NCI-H1092 (cell line): Measurements from ENCODE around the gene SCYGR1.
"Not testable (repeated sequence)": the region's sequence is repeated elsewhere in the genome, so short reads cannot be mapped to it uniquely, and the experiment has no call there.

Experiments
- DNase-seq: peaks from one replicate; lab custom pipeline; 2025; lab: John Stamatoyannopoulos, UW

The SCYGR1 gene

GRCh38 chr2:227370791-227371312 lies 16.9 kb downstream of the SCYGR1 start:
- DNase-seq = no peak

DNA sequence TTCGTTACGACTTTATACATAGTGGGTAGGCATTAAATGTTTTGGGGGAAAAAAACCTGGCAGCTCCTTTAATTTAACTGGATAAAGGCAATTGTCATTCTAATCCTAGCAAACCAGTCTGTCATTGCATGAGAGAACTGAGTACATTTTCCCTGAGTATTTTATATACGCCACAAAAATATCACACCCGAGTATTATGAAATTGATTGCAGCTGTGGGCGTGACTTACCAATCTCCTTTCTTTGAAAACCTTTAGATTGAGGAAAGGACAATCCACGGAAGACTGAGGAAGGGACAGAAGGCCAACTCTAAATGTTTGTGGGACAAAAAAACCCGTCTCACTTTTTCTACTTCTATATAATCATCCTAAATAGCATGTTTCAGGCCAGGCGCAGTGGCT lies 17.7 kb downstream of the SCYGR1 start:
- no peak for DNase-seq

GRCh38 chr2:227368574-227368973 lies 19.2 kb downstream of the SCYGR1 start:
- no peak for DNase-seq

DNA sequence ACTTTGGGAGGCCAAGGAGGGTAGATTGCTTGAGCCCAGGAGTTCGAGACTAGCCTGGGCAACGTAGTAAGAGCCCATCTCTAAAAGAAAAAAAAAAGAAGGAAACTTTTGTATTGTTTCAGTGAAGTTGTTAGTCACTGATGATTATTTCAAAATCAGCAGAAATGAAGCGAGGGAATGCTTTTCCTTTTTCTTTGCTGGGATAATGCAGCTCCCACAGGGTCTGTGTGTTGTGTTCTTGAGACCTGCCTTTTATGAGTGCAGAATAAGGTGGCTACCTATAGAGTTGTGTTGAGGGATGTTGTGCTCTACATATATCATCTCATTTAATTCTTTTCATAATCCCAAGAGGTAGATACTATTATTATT lies 20.3 kb downstream of the SCYGR1 start:
- no peak for DNase-seq

DNA sequence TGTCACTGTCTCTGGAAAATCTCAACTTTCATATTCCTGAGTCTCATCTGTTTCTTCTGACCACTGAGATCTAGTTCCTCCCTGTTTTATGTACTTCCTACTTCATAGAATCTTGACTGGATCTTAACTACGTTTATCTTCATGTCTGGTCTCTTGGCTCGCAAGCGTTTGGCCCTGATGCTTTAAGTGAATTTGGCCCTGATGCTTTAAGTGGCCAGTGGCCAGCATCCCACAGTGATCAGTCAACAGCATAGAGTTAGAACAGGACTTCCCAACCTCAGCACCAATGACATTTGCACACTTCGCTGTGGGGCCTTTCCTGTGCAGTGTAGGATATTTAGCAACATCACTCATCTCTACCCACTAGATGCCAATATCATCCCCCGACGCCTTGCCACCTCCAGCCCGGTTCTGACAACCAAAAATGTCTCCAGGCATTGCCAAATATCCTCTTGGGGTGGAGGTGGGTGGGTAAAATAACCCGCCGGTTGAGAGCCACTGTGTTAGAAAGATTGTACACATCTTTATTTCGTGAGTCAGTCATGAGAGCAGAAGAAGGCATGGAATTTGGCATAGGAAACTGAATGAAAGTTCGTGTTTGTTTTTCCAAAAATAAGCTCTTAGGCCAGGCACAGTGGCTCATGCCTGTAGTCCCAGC lies 20.9 kb downstream of the SCYGR1 start:
- DNase-seq = no peak

- DNase-seq = no peak
These were observed 21.9 kb downstream of the SCYGR1 start for GRCh38 chr2:227365833-227366232.

GRCh38 chr2:227364585-227365263 lies 23.0 kb downstream of the SCYGR1 start:
- not testable (repeated sequence) for DNase-seq

DNA sequence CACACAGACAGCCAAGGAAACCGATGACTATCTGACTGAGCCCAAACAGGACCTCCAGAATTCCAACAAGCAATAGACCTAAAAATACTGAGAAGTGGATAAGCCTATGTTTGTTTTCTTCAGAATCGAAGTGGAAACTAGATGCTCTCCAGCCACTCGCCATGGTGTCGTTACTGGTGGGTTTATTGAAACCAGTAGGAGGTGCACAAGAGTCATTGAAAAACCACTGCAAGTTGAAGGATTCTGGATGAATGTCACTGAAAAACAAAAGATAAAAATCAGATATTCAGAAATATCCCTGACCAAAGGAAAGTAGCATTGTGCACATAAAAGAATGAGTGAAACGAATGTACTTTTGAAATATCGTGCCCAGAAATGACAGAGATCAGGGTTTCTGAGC lies 24.0 kb downstream of the SCYGR1 start:
- DNase-seq = no peak

DNA sequence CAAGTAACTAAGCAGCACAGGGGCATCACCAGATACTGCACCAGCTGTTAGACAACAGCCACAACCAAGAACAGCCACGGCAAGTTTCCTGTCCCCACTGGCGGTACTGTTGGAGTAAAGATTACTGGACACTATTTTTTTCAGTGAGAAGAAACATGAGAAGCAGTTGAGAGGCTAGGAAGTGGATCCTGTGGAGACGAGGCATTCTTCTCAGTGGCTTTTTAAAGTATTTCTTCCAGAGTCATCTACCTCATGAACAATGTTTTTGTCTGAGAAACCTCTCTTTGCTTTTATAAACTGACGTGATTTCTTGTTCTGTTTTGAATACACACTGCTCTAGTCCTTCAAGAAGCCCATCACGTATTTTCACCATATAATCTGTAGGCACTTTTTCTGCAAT lies 27.4 kb downstream of the SCYGR1 start:
- no peak for DNase-seq

GRCh38 chr2:227351639-227352038 lies 36.1 kb downstream of the SCYGR1 start:
- DNase-seq = no peak

- no peak for DNase-seq
These were observed 37.6 kb downstream of the SCYGR1 start for GRCh38 chr2:227349989-227350612.

DNA sequence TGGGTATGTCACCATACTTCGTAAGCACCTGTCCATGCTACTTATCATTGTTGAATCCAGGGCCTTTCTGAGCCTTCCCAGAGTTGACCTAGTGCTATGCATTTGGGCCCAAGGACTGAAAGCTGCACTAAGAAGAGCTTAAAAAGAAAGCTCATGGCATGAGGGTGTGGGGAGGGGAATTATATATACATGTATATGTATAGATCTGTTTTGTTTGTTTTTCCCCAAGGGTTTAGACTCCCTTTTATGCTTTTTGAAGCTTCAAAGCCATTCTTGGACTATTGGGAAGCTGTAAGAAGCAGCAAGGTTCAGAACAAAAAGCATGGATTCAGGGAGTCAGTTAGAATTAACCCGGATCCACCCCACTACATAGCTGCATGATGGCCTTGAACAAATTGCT lies 39.4 kb downstream of the SCYGR1 start:
- DNase-seq = no peak

DNA sequence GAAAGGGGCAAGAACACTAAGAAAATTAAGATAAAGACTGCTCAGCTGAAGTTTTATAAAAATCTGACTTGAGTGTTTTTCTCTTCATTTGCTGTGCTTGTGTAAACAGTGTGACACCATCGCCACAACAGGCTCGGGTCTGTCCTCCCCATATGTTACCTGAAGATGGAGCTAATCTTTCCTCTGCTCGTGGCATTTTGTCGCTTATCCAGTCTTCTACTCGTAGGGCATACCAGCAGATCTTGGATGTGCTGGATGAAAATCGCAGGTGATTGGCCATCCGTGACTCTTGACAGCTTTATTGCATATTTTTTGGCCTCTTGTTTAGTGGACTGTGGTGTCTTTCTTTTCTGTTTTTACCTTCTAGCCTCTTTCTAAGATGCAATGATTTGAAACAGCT lies 40.6 kb downstream of the SCYGR1 start:
- no peak for DNase-seq

DNA sequence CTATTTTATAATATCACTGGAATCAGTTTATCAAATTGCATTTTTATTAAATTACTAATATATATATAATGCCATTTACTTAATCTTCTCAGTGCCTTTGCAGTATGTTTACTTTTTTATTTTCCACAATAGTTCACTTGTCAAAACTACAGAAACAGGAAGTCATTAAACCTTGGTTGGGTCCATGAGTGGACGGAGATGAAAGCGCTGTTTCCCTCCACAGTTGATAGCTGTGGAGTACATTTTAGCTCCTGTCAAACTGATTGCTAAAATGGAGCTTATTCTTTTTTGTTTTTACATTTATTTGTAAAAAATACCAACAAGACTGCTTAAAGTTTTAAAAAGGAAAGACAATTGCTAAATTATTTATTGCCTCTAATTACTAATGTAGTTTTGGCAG lies 43.5 kb downstream of the SCYGR1 start:
- no peak for DNase-seq

- DNase-seq = no peak
These were observed 46.2 kb downstream of the SCYGR1 start for GRCh38 chr2:227341553-227341952.

GRCh38 chr2:227340106-227340505 lies 47.6 kb downstream of the SCYGR1 start:
- no peak for DNase-seq

DNA sequence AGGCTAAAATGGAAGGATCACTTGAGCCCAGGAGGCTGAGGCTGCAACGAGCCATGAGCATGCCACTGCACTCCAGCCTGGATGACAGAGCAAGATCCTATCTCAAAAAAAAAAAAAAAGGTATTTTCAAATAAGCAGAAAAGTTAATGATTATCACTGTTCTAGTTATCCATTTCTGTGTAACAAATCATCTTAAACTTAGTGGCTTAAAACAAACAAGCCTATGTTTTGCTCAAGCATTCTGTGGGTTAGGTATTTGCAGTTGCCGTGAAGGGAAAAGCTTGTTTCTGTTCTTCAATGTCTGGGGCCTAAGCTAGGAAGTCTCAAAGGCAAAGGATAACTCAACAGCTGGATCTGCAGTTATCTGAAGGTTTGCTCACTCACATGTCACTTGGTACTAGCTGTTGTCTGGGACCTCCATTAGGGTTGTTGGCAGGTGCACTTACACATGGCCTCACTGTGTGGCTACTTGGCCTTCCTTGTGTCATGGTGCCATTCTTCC lies 48.6 kb downstream of the SCYGR1 start:
- DNase-seq = no peak
